DOHH2 (cell line): ENCODE data around the gene SEMA4D.

ENCODE experiments used
- H3F3A ChIP-seq: fragments of 200-600 bp; sonication (generic), shearing (Covaris generic); 2 replicates; pipeline ENCODE4 v1.6.0; 2016; ENCODE audit warnings: antibody characterized with exemption, mild to moderate bottlenecking; ENCODE audit not compliant: control insufficient read depth, insufficient read depth
- H3K27ac ChIP-seq: fragments of 200-600 bp; sonication (generic); 2 replicates; pipeline ENCODE4 v1.5.1; 2014; ENCODE audit warnings: low read depth, mild to moderate bottlenecking, low read length, moderate library complexity
- H3K27me3 ChIP-seq: fragments of 200-600 bp; sonication (generic); 2 replicates; pipeline ENCODE4 v1.6.1; 2014; ENCODE audit warnings: mild to moderate bottlenecking, low read length, mixed read lengths; ENCODE audit not compliant: control insufficient read depth
- H3K36me3 ChIP-seq: fragments of 200-600 bp; sonication (generic); 2 replicates; pipeline ENCODE4 v1.6.1; 2014; ENCODE audit warnings: mild to moderate bottlenecking, low read length, moderate library complexity, mixed read lengths; ENCODE audit not compliant: control insufficient read depth
- H3K4me1 ChIP-seq: fragments of 200-600 bp; sonication (generic); 2 replicates; pipeline ENCODE4 v1.6.1; 2014; ENCODE audit warnings: mild to moderate bottlenecking, low read length, mixed read lengths; ENCODE audit not compliant: control insufficient read depth
- H3K4me2 ChIP-seq: fragments of 200-600 bp; sonication (generic); 2 replicates; pipeline ENCODE4 v1.6.0; 2014; ENCODE audit warnings: mild to moderate bottlenecking, low read length, moderate library complexity
- H3K4me3 ChIP-seq: fragments of 200-600 bp; sonication (generic); 2 replicates; pipeline ENCODE4 v1.5.1; 2014; ENCODE audit warnings: mild to moderate bottlenecking, low read length, mixed read lengths
- H3K79me2 ChIP-seq: fragments of 200-600 bp; sonication (generic); 2 replicates; pipeline ENCODE4 v1.6.1; 2014; ENCODE audit warnings: mild to moderate bottlenecking, low read length, mixed read lengths; ENCODE audit not compliant: control insufficient read depth
- H3K9me2 ChIP-seq: fragments of 200-600 bp; sonication (generic); replicated peaks from 2 replicates; pipeline ENCODE4 v1.6.1; 2014; ENCODE audit warnings: mild to moderate bottlenecking, low read length, mixed read lengths; ENCODE audit not compliant: control insufficient read depth
- H3K9me3 ChIP-seq: fragments of 200-600 bp; sonication (generic); 2 replicates; pipeline ENCODE4 v1.6.1; 2014; ENCODE audit warnings: antibody characterized with exemption, low read length, mixed read lengths; ENCODE audit not compliant: control insufficient read depth, insufficient read depth
- H4K20me1 ChIP-seq: fragments of 200-600 bp; sonication (generic); 2 replicates; pipeline ENCODE4 v1.6.0; 2014; ENCODE audit warnings: low read depth, mild to moderate bottlenecking, antibody characterized with exemption, low read length, moderate library complexity; ENCODE audit not compliant: control insufficient read depth, insufficient read depth
- CTCF ChIP-seq: fragments of 200-600 bp; sonication (generic); IDR thresholded peaks from one replicate; pipeline ENCODE4 v1.5.1; 2014; ENCODE audit warnings: antibody characterized with exemption, mild to moderate bottlenecking, low read depth, low read length; ENCODE audit not compliant: poor library complexity, severe bottlenecking
- EZH2phosphoT487 ChIP-seq: fragments of 200-600 bp; sonication (generic); IDR thresholded peaks from 2 replicates; pipeline ENCODE4 v1.6.1; 2017; ENCODE audit warnings: borderline replicate concordance, mild to moderate bottlenecking, antibody characterized with exemption, low read length, moderate library complexity, mixed read lengths

SEMA4D gene

GRCh38 chr9:89323390-89323789 lies 174.5 kb downstream of the SEMA4D start:
- Histone ChIP-seq H4K20me1 (no peaks in the 10 kb centered on the region), H3K9me3 (no peaks in the 10 kb centered on the region), H3K4me1 (peaks cover 21% of the 10 kb centered on the region), H3K79me2 (peaks cover 70% of the 10 kb centered on the region), H3K27ac (no peak overlapping the region), H3K4me3 (no peak overlapping the region), H3K9me2 (no peaks in the 10 kb centered on the region), H3K27me3 (no peaks in the 10 kb centered on the region), H3K36me3 (peaks cover 77% of the 10 kb centered on the region), H3F3A (peaks cover 8% of the 10 kb centered on the region), H3K4me2 (no peak overlapping the region)
- TF ChIP-seq EZH2phosphoT487 (no peak), CTCF (no peak)

DNA sequence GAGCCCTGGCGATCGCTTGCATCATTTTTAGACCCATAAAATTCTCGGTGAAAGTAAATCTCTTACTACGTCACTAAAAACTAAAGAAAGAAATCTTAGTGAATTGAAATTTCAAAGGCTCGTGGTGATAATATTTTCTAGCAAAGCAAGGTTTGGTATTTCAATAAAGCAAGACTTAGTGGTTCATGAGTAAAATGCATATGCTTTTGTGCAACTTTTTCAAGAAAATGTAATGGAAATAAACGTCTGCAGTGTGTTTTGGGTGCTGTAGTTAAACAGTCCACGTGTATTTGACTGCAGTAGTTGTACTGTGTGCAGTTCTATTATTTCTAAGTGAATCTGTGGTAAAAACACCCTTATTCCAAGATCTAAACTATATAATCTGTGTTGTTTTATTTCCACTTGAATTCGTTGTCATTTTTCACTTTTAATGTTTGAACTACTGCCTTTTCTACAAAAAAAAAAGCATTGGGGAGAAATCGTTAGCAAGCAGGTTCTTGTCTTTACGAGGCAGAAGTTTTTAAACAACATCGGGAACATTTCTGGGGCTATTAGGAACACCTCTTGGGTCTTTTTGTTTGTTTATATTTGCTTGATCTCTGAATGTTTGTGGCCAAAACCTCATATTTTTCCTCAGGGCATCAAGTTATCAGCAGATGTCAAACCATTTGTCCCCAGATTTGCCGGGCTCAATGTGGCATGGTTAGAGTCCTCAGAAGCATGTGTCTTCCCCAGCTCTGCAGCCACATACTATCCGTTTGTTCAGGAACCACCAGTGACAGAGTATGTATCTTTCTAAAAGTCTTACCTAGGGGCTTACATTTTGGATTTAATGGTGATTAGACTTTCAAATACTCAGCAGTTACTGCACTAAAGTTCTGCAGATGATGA lies 178.7 kb downstream of the SEMA4D start:
- Histone ChIP-seq H3K27ac (peak overlapping the region; percentile 89), H3F3A (peaks cover 47% of the 10 kb centered on the region), H3K9me2 (no peaks in the 10 kb centered on the region), H3K4me3 (peak overlapping the region; percentile 89), H4K20me1 (peaks cover 9% of the 10 kb centered on the region), H3K27me3 (no peaks in the 10 kb centered on the region), H3K79me2 (peaks cover 84% of the 10 kb centered on the region), H3K4me2 (peak overlapping the region; percentile 89), H3K9me3 (no peaks in the 10 kb centered on the region), H3K4me1 (peaks cover 56% of the 10 kb centered on the region), H3K36me3 (peaks cover 86% of the 10 kb centered on the region)
- TF ChIP-seq CTCF = no peak
- no peak for TF ChIP-seq EZH2phosphoT487

GRCh38 chr9:89318123-89319014 lies 179.5 kb downstream of the SEMA4D start, which contains the start of gene SECISBP2:
Gene SECISBP2, plus strand, starts transcription at chr9:89318500. Its CDS starts 77 bp downstream, at chr9:89318577.
- Histone ChIP-seq H3K9me2 (no peaks in the 10 kb centered on the region), H3K79me2 (peaks cover 84% of the 10 kb centered on the region), H3K27ac (peak within 1 kb of the TSS; percentile 89), H3K4me1 (peaks cover 64% of the 10 kb centered on the region), H3K9me3 (no peaks in the 10 kb centered on the region), H3K27me3 (no peaks in the 10 kb centered on the region), H3K4me2 (peak within 1 kb of the TSS; percentile 89), H3K36me3 (peaks cover 90% of the 10 kb centered on the region), H3F3A (peaks cover 56% of the 10 kb centered on the region), H4K20me1 (peaks cover 18% of the 10 kb centered on the region), H3K4me3 (peak within 1 kb of the TSS; percentile 89)
- TF ChIP-seq EZH2phosphoT487 = no peak
- TF ChIP-seq CTCF = peak; percentile 82
